Inflammatory macrophage treated with lipopolysaccharide for 4 hours (primary cell): Measurements from ENCODE around the gene CDC42EP5.
"Not testable (repeated sequence)": the region's sequence is repeated elsewhere in the genome, so short reads cannot be mapped to it uniquely, and the experiment has no call there.

Experiments used
- DNase-seq: peaks from one replicate; pipeline ENCODE4 v3.0.0-alpha.2; 2020

Gene CDC42EP5

DNA sequence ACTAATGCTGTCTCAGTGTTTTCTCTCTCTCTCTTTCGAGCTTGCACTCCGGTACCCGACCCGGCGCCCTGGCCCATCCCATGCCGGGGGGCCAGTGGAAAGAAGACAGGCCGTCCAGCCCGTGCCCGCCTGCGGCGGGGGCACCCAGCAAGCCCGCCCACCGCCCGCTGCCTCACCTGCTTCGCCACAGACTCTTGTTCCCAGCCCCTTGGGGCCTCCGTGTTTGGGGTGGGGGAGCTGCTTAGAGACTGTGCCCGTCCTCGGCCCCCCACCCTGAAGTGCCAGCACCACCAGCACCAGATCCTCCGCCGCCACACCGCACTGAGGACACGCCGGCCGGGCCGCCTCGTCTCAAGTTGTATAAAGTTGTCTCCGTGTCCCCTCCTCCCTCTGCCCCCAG lies 11.9 kb downstream of the CDC42EP5 start:
- DNase-seq: no peak

DNA sequence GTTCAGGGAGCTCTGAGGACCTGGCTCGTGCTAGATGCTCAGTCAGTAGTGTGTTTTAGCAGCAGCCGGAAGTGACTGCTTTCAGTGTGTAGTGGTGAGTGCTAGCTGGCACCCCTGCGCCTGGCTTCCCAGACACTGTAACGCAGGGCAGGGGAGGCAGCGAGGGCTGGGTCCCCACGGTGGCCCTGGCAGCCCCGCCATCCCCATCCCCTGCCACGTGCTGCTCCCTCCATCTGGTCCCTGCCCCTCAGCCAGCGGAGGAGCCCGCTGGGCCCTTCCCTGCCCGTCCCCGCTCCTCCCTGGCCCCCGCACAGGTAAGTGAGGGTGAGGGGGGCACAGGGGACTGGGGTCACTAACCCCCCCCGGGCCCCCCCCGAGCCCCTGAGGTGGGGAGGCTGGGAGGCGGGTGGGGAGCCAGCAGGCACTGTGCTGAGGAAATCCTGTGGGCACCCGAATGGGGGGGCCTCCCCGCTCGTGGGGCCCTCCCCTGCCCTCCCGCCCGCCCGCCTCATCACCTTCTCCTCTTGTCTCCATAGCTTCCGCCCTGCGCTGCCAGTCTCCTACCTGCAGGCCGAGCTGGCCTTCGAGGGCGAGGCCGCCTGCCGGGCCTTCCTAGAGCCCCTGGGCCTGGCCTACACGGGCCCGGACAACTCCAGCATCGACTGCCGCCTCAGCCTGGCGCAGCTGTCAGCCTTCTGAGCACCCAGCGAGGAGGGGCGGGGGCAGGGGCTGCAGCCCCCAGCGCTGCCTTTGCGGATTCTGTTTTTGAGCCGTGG lies 12.7 kb downstream of the CDC42EP5 start:
- DNase-seq: no peak

DNA sequence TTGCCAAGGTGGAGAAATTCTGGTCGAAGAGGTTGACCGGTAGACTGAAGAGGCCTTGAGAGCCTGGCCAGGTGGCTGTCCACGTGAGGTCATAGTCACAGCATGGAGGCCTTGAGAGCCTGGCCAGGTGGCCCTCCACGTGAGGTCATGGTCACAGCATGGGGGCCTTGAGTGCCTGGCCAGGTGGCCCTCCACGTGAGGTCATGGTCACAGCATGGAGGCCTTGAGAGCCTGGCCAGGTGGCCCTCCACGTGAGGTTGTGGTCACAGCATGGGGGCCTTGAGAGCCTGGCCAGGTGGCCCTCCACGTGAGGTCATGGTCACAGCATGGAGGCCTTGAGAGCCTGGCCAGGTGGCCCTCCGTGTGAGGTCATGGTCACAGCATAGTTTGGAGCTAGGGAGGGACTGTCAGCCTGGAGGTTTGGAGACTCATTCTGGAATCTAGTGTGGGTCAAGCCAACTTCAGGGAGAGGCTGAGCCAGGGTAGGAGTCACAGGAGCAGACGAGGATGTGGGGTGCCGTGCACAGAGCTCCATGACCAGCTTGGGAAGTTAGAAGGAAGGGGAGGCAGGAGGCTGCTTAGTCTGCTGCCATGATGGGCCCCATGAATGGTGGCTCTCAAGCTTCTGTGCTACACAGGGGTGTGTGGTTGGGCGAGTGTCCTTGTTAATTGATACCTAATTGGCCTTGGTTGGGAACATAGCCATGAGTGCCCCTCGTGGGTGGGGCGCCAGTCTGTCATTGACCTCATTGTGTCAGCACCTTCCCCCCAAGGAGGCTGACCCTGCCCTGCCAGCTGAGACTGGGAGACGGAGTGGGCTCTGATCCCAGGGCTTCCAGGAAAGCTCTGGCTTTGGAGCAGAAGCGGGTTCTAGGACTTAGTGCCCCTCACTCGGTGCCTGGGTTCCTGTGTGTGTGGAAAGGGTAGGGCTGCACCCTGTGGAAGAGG lies 13.5 kb downstream of the CDC42EP5 start:
- DNase-seq: no peak

DNA sequence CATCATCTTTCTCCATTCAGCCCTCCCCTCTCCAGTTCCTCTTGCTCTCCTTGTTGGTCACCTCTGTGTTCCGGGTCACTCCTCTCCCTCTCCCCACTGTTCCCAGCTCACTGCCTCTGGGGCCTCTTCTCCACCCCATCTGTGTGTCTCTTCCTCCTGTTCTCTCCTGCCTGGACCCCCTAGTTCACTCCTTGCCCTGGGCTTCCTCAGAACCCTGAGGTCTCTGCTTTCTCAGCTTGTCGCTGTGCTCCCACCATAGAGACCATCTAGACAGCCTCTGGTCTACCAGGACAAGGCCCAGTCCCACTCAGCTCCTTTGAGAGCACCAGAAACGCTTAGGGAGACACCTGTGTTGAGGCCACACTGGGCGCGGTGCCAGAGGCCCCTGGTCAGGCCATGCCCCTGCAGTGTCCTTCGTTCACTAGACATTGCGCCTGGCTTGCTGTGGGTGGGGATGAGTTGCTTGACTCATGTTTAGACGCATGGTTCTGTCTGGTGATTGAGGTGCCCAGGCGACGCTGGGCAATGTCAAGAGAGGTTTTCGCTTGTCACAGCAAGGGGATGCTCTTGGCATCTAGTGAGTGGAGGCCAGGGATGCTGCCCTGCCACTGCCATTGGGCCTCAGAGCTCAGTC lies 14.3 kb downstream of the CDC42EP5 start:
- no peak for DNase-seq

DNA sequence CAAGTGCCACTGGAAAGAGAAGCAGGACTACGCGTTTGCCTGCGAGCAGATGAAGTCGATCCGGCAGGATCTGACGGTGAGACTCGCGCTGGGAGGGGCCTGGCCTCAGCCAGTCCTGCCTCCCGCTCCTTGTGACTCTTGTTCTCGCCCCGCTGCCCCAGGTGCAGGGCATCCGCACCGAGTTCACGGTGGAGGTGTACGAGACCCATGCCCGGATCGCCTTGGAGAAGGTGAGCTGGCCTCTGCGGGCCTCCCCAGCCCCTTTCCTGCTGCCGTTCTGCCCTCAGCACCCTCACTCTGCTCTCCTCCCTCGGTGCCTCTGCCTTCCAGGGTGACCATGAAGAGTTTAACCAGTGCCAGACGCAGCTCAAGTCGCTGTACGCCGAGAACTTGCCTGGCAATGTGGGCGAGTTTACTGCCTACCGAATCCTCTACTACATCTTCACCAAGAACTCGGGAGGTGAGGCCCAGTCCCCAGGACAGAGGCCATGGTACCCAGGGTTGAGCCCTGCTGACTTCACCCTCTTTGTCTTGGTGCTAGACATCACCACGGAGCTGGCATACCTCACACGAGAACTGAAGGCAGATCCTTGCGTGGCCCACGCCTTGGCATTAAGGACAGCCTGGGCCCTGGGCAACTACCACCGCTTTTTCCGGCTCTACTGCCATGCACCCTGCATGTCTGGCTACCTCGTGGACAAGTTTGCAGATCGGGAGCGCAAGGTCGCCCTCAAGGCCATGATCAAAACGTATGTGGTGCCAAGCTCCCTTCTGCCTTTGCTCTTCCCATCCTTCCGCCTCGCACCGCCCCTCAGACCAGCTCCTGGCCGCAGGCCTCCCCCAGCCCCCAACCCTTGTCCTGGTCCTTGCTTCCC lies 15.1 kb downstream of the CDC42EP5 start:
- no peak for DNase-seq

DNA sequence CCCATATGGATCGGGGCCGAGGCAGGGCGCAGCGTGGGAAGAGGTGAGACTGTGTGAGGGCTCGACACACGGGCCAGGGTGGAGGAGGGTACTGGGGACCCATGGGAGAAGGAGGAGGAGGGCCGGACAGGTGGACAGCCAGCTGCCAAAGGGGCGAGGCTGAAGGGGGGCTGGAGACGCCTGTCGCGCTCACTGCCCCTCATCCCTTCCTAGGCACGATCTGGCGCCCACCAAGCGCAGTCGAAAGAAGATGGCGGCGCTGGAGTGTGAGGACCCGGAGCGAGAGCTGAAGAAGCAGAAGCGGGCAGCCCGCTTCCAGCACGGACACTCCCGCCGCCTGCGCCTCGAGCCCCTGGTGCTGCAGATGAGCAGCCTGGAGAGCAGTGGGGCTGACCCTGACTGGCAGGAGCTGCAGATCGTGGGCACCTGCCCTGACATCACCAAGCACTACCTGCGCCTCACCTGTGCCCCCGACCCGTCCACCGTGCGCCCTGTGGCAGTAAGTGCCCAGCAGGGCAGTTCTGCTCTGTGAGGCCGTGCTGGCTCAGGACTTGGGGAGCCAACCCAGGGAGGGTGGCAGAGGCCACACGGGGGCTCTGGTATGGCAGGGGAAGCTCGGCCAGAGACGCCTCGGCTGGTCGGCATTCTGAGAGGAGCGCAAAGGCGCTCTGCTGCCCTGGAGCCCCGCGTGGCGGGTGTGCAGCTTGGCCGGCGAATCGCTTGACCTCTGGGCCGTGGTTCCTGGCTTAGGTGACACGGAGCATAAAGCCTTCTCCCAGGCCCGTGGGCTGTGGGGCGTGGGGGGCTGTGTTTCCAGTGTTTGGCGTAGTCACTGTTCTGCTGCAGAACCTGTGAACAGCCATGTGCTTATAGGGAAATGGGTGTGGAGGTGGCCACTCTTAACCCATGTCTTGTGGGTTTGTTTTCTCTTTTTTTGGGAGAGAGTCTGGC lies 16.4 kb downstream of the CDC42EP5 start:
- no peak for DNase-seq

DNA sequence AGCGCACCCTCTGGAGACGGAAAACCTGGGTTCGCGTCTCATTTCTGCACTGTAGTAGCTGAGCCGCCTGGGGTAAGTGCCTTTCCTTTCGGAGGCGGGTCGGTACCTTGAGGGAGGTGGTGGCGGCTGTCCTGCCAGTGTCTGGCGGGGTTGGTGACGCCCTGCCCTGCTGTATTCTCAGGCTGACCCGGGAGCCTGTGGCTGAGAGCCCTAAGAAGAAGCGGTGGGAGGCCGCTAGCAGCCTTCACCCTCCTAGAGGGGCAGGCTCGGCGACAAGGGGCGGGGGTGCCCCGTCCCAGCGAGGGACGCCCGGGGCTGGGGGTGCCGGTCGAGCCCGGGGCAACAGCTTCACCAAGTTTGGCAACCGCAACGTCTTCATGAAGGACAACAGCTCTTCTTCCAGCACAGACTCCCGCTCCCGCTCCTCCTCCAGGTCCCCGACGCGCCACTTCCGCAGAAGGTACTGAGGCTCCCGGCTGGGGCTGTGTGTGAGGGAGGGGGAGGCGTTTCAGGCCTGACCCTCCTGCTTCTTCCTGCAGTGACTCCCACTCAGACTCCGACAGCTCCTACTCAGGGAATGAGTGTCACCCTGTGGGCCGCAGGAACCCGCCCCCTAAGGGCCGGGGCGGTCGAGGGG lies 17.2 kb downstream of the CDC42EP5 start:
- DNase-seq: no peak

DNA sequence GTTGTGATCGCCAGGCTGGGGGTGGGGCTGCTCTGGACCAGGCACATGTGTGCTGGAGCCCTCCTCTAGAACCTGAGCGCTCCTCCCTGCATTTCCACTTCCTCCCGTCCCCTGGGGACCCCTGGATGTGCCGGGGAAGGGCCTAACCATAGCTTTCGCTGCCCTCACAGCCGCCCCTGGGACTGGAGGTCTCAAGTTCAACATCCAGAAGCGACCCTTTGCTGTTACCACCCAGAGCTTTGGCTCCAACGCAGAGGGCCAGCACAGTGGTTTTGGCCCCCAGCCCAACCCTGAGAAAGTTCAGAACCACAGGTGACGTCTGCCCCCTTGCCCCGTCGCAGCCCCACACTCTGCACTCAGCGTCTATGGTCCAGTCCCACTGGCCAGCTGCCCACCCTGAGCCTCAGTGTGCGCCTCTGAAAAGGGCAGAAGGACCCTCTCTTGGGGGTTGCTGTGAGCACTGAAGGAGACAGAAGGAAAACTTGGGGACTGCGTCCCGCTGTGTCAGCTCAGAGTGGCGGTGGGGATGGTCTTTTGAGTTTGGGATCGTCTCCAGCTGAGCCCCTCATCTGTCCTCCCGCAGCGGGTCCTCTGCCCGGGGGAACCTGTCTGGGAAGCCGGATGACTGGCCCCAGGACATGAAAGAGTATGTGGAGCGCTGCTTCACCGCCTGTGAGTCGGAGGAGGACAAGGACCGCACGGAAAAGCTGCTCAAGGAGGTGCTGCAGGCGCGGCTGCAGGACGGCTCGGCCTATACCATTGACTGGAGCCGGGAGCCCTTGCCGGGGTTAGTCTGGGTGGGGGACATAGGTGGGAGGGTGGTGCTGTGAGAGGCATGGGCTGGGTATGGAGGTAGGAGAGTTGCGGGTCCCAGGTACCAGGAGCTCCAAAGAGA lies 18.1 kb downstream of the CDC42EP5 start:
- DNase-seq: no peak

DNA sequence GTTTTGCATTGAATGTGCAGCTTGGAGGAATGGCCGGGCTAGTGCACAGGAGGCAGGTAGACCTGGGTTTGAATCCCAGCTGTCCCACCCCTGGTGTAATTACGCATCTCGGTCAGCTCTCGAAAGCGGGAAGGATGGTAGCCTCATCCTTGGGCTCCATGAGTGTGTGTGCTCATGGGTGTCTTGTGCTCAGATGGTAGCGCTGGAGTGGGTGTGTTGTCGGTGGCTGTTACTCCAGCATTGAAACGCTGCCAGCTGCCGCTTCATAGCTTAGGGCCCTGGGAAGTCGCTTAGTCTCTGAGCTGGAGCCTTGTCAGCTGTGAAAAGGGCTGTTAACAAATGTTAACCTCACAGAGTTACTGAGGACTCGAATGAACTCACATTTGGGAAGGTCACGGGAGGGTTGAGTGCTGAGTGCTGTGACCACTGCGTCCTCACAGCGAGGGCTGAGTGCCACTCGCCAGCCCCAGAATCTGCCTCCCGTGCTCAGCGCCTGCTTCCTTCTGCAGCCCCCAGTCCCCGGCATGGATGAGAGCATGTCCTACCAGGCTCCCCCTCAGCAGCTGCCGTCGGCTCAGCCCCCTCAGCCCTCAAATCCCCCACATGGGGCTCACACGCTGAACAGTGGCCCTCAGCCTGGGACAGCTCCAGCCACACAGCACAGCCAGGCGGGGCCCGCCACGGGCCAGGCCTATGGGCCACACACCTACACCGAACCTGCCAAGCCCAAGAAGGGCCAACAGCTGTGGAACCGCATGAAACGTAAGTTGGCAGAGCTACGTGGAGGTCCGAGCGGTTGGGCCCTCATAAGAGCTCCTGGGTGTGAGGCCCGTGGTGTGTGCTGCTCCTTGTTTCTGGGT lies 18.9 kb downstream of the CDC42EP5 start:
- no peak for DNase-seq

DNA sequence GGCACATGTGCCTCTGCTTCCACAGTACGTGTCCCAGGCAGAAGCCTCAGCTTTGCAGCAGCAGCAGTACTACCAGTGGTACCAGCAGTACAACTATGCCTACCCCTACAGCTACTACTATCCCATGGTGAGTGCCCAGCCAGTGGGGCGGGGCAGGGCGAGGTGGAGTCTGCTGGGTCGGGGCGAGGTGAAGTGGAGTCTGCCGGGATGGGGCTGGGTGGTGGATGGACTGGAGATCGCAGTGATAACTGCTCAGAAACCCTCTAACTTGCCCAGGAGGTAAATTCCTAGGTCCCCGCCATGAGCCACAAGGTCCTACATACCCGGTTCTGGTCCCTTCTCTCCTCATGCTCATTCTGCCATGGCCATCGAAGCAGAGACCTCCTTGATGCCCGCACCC lies 20.5 kb downstream of the CDC42EP5 start:
- no peak for DNase-seq

DNA sequence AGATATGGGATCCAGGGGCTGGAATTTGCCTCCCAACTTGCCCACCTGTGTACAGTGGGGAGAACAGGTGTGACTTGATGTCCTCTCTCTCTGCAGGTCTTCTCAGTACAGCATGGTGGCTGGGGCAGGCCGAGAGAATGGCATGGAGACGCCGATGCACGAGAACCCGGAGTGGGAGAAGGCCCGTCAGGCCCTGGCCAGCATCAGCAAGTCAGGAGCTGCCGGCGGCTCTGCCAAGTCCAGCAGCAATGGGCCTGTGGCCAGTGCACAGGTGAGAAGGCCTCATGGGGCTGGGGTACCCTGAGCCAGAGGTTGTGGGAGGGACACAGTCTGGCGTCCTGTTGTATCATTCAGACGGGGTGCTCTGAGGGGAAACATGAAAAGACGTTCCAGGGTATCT lies 21.1 kb downstream of the CDC42EP5 start:
- no peak for DNase-seq

DNA sequence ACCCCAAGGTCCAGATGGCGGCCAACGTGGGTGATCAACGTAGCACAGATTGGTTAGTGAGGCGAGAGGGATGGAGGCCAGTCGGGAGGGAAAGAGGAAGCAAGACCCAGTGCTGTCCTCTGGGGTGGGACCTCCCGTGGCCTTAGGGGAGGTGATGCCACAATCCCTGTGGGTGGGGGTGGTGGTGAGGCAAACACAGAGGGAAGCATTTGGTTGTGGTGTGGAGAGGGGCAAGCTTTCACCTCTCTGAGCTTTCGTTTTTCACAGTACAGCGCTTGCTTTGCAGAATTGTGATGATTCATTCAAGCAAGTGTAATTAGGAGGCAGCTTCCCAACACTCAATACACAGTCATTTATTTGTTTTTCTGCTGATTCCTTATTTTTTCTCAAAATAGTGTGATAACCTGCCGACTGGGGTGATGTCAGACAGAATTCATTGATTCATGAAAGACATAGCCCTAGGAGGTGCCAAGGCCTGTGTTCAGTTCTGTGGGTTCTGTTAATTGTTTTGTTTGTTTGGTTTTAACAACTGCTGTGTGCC lies 21.7 kb downstream of the CDC42EP5 start:
- DNase-seq: peak; percentile 98

DNA sequence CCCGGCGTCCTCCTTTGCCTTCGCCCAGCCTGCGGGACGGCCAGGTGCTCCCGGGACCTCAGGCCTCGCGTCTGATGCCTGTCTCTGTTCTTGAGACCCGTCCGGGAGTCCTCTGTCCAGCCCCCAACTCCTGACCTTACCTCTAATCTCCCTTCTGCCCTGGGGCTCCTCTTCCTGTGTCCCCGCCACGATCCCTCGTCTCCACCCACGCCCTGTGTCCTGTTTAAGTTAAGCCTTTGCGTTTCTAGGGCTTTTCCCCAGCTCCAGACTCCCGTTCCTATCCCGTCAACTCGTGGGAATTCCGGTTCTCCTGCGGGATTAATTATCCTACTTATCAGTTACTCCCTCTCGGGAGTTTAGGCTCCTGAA lies 23.4 kb downstream of the CDC42EP5 start:
- DNase-seq: no peak

DNA sequence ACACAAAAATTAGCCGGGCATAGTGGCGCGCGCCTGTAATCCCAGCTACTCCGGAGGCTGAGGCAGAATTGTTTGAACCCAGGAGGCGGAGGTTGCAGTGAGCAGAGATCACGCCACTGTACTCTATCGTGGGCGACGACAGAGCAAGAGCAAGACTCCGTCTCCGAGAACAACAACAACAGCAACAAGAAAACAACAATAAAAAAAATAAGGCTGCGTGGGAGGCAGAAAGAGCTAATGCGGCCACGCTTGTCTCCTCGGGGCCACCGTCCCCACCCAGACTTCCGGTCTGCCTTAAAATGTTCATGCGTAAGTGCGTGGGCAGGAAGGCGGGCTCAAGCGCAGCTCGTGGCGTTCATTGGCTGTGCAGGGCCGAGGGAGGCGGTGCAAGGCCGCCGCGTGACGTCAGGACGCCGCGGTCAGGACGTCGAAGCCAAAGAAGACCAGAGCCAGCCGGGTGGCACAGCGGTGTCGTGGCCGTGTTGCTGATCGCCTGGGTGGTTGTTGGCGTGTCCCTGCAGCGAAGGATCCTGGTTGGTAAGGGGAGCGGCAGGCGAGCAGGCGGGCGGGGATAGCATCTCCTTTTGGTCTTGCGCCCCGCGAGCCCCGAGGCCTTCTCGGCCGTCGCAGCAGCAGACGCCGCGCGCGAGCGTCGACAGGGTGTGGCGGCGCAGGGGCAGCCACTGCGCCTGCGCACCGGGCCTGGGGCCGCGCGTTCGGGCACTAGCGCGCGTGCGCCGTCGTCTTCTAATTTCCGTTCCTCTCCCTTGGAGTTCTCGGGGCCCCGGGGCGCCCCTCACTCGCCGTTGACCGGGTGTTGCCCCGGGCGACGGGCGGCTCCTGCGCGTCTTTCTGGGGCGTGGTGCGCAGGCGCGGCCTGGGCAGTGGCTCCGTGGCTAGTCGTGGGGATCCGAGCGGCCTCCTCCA lies 24.1 kb downstream of the CDC42EP5 start, which contains the start of gene LENG8:
TSS of gene LENG8 (plus strand) at position 426 of the 927 bp plus-strand sequence. CDS start 2,146 bp downstream, outside the sequence.
- DNase-seq: peak; percentile 99

DNA sequence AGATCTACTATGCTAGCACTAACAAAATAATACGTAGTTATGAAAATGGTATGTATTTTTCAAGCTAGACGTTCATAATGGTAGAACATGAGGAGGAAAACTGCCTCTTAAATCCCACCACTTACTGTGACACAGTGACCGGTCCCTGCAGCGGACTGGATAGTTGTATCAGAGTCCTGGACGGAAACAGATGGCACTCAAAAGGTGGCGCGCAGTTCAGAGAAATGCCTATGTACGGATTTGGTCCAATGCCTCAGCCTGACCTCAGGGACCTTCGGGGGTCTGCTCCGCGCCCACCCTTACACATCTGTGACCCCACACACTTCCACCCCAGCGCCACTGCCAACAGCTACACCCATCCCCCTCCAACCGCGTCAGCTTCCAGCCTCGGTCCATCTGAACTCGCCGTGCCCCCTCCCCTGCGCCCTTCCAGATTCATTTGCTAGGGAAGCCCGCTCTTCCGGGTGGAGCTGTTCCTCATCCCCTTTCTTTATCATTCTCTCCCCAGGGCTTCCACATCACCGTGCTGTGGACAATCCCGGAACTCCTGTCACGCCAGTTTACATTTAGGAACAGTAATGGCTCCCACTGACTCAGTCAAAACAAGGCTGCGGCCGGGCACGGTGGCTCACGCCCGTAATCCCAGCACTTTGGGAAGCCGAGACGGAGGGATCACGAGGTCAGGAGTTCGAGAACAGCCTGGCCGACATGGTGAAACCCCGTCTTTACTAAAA lies 24.9 kb downstream of the CDC42EP5 start:
- peak; percentile 67 for DNase-seq

DNA sequence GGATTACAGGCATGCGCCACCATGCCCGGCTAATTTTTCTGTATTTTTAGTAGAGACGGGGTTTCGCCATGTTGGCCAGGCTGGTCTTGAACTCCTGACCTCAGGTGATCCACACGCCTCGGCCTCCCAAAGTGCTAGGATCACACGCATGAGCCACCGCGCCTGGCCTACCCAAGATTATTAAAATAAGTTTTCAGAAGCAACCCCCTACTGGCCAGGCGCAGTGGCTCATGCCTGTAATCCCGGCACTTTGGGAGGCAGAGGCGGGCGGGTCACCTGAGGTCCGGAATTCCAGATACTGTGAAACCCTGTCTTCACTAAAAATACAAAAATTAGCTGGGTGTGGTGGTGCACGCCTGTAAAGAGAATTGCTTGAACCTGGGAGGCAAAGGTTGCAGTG lies 26.7 kb downstream of the CDC42EP5 start:
- DNase-seq: not testable (repeated sequence)
